GM23248 (cell line): Measurements from ENCODE around the gene PRXL2B. TPM values are rescaled to one million over a fixed set of nuclear protein-coding genes. Genes with fewer than 3 reads are reported as not detected.

Experiments
- DNase-seq: peaks from one replicate; pipeline ENCODE4 v3.0.0-alpha.2; 2015
- H2AFZ ChIP-seq: fragments of 200-600 bp; sonication (generic); 2 replicates; pipeline ENCODE4 v1.6.1; 2016; ENCODE audit warnings: antibody characterized with exemption
- H3F3A ChIP-seq: fragments of 200-600 bp; sonication (generic); 2 replicates; pipeline ENCODE4 v1.6.1; 2016; ENCODE audit warnings: mild to moderate bottlenecking, antibody characterized with exemption, mixed run types; ENCODE audit not compliant: insufficient read depth
- H3K27ac ChIP-seq: fragments of 200-600 bp; sonication (generic); 2 replicates; pipeline ENCODE4 v1.5.1; 2016; ENCODE audit warnings: mild to moderate bottlenecking
- H3K27me3 ChIP-seq: fragments of 200-600 bp; sonication (generic); replicated peaks from 2 replicates; pipeline ENCODE4 v1.6.1; 2016; ENCODE audit warnings: mild to moderate bottlenecking; ENCODE audit not compliant: insufficient read depth
- H3K36me3 ChIP-seq: fragments of 200-600 bp; sonication (generic); 2 replicates; pipeline ENCODE4 v1.6.1; 2016; ENCODE audit warnings: low read depth, mild to moderate bottlenecking
- H3K4me1 ChIP-seq: fragments of 200-600 bp; sonication (generic); 2 replicates; pipeline ENCODE4 v1.6.1; 2016; ENCODE audit warnings: mild to moderate bottlenecking; ENCODE audit not compliant: insufficient read depth
- H3K4me2 ChIP-seq: fragments of 200-600 bp; sonication (generic); one replicate; pipeline ENCODE4 v1.6.1; 2016; ENCODE audit warnings: mild to moderate bottlenecking; ENCODE audit not compliant: unreplicated experiment
- H3K4me3 ChIP-seq: fragments of 200-600 bp; sonication (generic); 2 replicates; pipeline ENCODE4 v1.5.1; 2016; ENCODE audit warnings: mild to moderate bottlenecking
- H3K79me2 ChIP-seq: fragments of 200-600 bp; sonication (generic); 2 replicates; pipeline ENCODE4 v1.6.1; 2016; ENCODE audit warnings: mild to moderate bottlenecking; ENCODE audit not compliant: insufficient read depth
- H3K9ac ChIP-seq: fragments of 200-600 bp; sonication (generic); 2 replicates; pipeline ENCODE4 v1.6.1; 2016; ENCODE audit warnings: mild to moderate bottlenecking
- H3K9me2 ChIP-seq: fragments of 200-600 bp; sonication (generic); 2 replicates; pipeline ENCODE4 v1.6.1; 2016; ENCODE audit warnings: mixed run types, mild to moderate bottlenecking, moderate library complexity; ENCODE audit not compliant: insufficient read depth
- H3K9me3 ChIP-seq: fragments of 200-600 bp; sonication (generic); one replicate; pipeline ENCODE4 v1.6.1; 2017; ENCODE audit warnings: low read depth
- H4K20me1 ChIP-seq: fragments of 200-600 bp; sonication (generic); 2 replicates; pipeline ENCODE4 v1.6.0; 2016; ENCODE audit not compliant: insufficient read depth
- EZH2 ChIP-seq: fragments of 200-600 bp; sonication (generic); IDR thresholded peaks from 2 replicates; pipeline ENCODE4 v1.6.1; 2018; ENCODE audit warnings: antibody characterized with exemption, mild to moderate bottlenecking; ENCODE audit not compliant: insufficient read depth, poor library complexity, severe bottlenecking
- EZH2phosphoT487 ChIP-seq: fragments of 200-600 bp; sonication (generic); IDR thresholded peaks from 2 replicates; pipeline ENCODE4 v1.6.1; 2018; ENCODE audit warnings: antibody characterized with exemption, moderate library complexity, mild to moderate bottlenecking, low read depth; ENCODE audit not compliant: insufficient read depth
- WGBS, 2 experiments: methylation state at CpG; one replicate each; pipeline ENCODE4 v1.1.6; 2015 to 2017; ENCODE audit warnings: low lambda C conversion rate in 2 of 2, low coverage in 1 of 2; ENCODE audit errors: missing lambda C conversion rate in 2 of 2; 5-methylcytosine and 5-hydroxymethylcytosine counted together
- in situ Hi-C: fragments of 300-500 bp; cut with MboI; formaldehyde crosslinking; loops from 2 replicates; pipeline ENCODE4 v1.15.0; 2020
- polyA plus RNA-seq: library from polyadenylated mRNA; unstranded; fragments of >200 nt; fragmentation: Nextera tagmentation; extraction: Ambion mirVana; gene quantifications from 2 replicates; pipeline ENCODE4 v1.2.1, GENCODE V29; 2016
- total RNA-seq: library from RNA; depleted of rRNA; stranded (reverse); fragments of >200 nt; shearing (Covaris generic); gene quantifications from 2 replicates; pipeline ENCODE4 v1.2.3, GENCODE V29; 2014

The PRXL2B gene
- total and polyA plus RNA-seq, 2 experiments from 2014 or later, result 11.3 to 13.5 TPM

- Histone ChIP-seq H3K36me3 (no peaks in the 10 kb centered on the region), H3K9me2 (no peaks in the 10 kb centered on the region), H3K79me2 (no peaks in the 10 kb centered on the region), H3F3A (no peaks in the 10 kb centered on the region), H4K20me1 (no peaks in the 10 kb centered on the region), H3K9ac (peak overlapping the region; percentile 75), H3K4me3 (peak overlapping the region; percentile 87), H2AFZ (peak overlapping the region; percentile 78; the same call in 1 of the 2 replicates), H3K27me3 (no peaks in the 10 kb centered on the region), H3K27ac (no peak overlapping the region), H3K4me2 (peak overlapping the region; percentile 82), H3K4me1 (no peaks in the 10 kb centered on the region), H3K9me3 (no peaks in the 10 kb centered on the region)
- TF ChIP-seq EZH2phosphoT487 (no peak), EZH2 (no peak)
- WGBS, 2 experiments, result 35 to 40% methylated on average over 12 of the region's 12 CpGs
- in situ Hi-C loops, result no loop called here
- DNase-seq, result no peak
Measured at GRCh38 chr1:2584686-2585317, 1.8 kb upstream of the PRXL2B start.

- in situ Hi-C loops, result no loop called here
- Histone ChIP-seq H3K9me3 (no peaks in the 10 kb centered on the region), H3K36me3 (no peaks in the 10 kb centered on the region), H3K4me1 (no peaks in the 10 kb centered on the region), H3F3A (no peaks in the 10 kb centered on the region), H3K27me3 (no peaks in the 10 kb centered on the region), H3K9me2 (no peaks in the 10 kb centered on the region), H3K4me3 (peak overlapping the region; percentile 87), H3K9ac (peak overlapping the region; percentile 75), H4K20me1 (no peaks in the 10 kb centered on the region), H3K27ac (peak overlapping the region; percentile 13; the same call in 1 of the 2 replicates), H3K4me2 (peak overlapping the region; percentile 82), H2AFZ (peak overlapping the region; percentile 78), H3K79me2 (no peaks in the 10 kb centered on the region)
- TF ChIP-seq EZH2phosphoT487 (no peak), EZH2 (no peak)
- whole genome bisulfite sequencing, 2 experiments, result 2 to 4% methylated on average over 27 to 28 of the region's 28 CpGs
- DNase-seq, result peak; percentile 61
Measured at GRCh38 chr1:2585318-2586092, 1.1 kb upstream of the PRXL2B start.

GRCh38 chr1:2587071-2587859 is 688 bp downstream of the PRXL2B start:
- no peaks in the 10 kb centered on the region for H3K9me2 ChIP-seq
- no peaks in the 10 kb centered on the region for H3K79me2 ChIP-seq
- H3K36me3 ChIP-seq, result no peaks in the 10 kb centered on the region
- WGBS, 2 experiments, result 18 to 21% methylated on average over 27 to 40 of the region's 52 CpGs
- H3K4me1 ChIP-seq, result no peaks in the 10 kb centered on the region
- H3K27me3 ChIP-seq, result no peaks in the 10 kb centered on the region
- in situ Hi-C loops, result no loop called here
- H3K9ac ChIP-seq, result peak overlapping the region; percentile 75
- H2AFZ ChIP-seq, result peak overlapping the region; percentile 71
- no peaks in the 10 kb centered on the region for H4K20me1 ChIP-seq
- H3K27ac ChIP-seq, result no peak overlapping the region
- H3K4me3 ChIP-seq, result peak overlapping the region; percentile 87
- H3K9me3 ChIP-seq, result no peaks in the 10 kb centered on the region
- DNase-seq, result peak; percentile 60
- H3F3A ChIP-seq, result no peaks in the 10 kb centered on the region
- peak overlapping the region; percentile 67 for H3K4me2 ChIP-seq
- no peak for TF ChIP-seq EZH2phosphoT487
- no peak for TF ChIP-seq EZH2

GRCh38 chr1:2587860-2588571 is 1.4 kb downstream of the PRXL2B start:
- H3F3A ChIP-seq, result no peaks in the 10 kb centered on the region
- in situ Hi-C loops, result no loop called here
- no peaks in the 10 kb centered on the region for H3K79me2 ChIP-seq
- DNase-seq, result no peak
- H3K9me3 ChIP-seq, result no peaks in the 10 kb centered on the region
- no peaks in the 10 kb centered on the region for H3K27me3 ChIP-seq
- no peaks in the 10 kb centered on the region for H3K9me2 ChIP-seq
- H3K4me3 ChIP-seq, result no peak overlapping the region
- H3K27ac ChIP-seq, result no peak overlapping the region
- H3K9ac ChIP-seq, result no peak overlapping the region
- H2AFZ ChIP-seq, result no peak overlapping the region
- H3K4me1 ChIP-seq, result no peaks in the 10 kb centered on the region
- 83 to 84% methylated on average over 14 to 18 of the region's 19 CpGs for WGBS, 2 experiments
- no peaks in the 10 kb centered on the region for H3K36me3 ChIP-seq
- no peaks in the 10 kb centered on the region for H4K20me1 ChIP-seq
- no peak overlapping the region for H3K4me2 ChIP-seq
- no peak for TF ChIP-seq EZH2phosphoT487
- no peak for TF ChIP-seq EZH2
